Uterine smooth muscle cell (primary cell): Measurements from ENCODE around the gene PXK. TPM values are rescaled to one million over a fixed set of nuclear protein-coding genes. Genes with fewer than 3 reads are reported as not detected.

ENCODE experiments used
- total RNA-seq: library from RNA; depleted of rRNA; stranded (reverse); fragments of >200 nt; gene quantifications from 2 replicates; pipeline ENCODE4 v1.2.3, GENCODE V29; 2014

Gene PXK
- total RNA-seq: 45.3 and 69.1 TPM in 2 replicates

DNA sequence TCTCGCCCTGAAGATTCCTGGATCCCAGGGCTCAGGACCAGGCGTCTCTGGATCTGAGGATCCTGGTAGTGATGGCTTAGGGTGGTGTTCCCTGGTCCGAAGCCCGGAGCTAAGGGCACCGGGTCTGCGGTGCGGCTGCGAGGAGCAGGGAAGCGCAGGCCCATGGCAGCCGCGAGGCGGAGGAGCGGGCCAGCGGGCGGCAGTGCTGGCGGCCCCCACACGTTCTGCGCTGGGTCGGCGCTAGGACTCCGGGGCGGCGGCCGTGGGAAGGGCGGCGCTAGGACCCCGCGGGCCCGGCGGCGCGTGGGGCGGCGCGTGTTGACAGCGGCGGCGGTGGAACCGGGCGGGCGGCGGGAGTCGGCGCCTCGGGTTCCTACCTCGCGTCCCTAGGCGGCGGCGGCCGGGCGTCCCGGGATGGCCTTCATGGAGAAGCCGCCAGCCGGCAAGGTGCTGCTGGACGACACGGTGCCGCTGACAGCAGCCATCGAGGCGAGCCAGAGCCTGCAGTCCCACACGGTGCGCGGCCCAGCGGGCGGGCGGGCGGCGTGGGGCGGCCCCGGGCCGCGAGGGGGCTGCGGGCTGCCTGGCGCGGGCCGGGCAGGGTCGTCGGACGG lies at the start of gene PXK:
PXK (plus strand) TSS at position 318 of the 614 bp plus-strand sequence; CDS start at position 415, 97 bp downstream.

DNA sequence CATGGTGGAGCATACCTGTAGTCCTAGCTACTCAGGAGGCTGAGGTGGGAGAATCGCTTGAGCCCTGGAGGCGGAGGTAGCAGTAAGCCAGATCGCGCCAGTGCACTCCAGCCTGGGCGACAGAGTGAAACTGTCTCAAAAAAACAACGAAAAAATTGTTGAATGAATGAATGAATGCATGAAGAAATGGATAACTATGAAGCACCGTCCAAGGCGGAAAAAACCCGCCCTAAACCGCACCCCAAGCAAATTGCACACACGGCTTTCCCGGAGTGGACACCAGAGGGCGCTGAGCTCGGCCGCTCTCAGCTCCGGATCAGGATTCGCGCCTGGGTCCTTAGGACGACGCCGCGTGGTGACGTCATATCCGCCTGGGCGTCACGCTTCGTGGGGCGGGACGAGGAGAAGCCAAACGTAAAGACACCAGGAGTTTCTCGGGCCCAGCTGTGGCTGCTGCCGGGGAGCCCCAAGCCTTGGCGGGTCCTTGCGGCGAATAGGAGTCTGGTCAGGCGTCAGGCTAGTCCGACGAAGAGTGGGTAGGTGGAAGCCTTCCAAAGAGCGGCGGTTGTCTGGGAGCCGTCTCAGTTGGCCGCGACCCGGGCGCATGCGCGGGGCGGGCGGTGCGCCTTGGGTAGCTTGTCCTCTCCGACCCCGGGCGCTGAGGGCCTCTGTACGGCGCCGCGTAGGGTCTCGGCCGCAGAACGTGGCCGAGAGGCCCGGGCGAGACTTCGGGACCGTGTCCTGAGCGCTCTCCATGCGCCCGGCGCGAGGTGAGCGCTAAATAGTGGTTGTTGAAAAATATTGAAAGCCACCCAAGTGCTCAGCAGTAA lies 26.6 kb upstream of the PXK start, which contains the start of the genes HTD2 and RPP14:
HTD2 (plus strand) TSS at position 639 of the 830 bp plus-strand sequence. CDS start 11,094 bp downstream, outside the sequence.
RPP14 (plus strand) TSS at position 364 of the 830 bp plus-strand sequence. CDS start 4,085 bp downstream, outside the sequence.

DNA sequence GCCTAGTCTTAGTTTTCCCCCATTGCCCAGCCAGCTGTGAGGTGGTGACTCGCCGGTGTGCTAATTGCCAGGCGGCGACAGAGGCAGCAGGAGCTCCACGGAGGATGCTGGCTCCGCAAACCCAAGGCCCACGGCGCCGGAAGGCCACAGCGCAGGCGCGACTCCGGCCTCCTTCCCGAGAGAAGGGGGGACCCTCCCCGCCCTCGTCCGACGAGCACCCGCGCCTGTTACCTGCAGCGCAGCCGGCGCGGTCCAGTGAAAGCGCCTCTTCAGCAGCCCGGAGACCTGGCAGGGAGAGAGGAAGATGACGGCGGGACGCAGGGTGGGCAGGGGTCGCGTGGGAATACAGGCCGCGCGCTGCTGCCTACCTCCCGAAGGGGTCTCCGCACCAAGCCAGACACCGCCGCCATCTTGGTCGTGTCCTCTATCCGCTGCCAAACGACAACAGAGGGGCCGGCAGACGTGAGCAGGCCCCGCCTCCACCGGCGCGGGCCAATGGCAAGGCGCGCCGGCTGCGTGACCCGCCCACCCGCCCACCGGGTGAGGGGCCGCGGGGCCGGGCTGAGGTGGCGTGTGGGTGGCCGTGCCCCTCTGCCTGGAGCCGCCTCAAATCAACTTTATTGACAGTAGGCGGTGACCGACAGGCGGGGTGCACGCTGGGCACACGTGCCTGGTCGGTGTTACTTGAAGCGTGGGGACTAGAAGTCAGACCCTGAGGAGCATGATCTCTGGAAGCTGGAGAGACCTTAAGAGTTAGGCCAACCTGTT lies 100.9 kb downstream of the PXK start, which contains the start of gene PDHB:
PDHB (minus strand) TSS at position 433 of the 768 bp plus-strand sequence; CDS start at position 410, 23 bp downstream.

Other genes starting within 250 kb of the PXK start
- not detected in 2 replicates for gene DNASE1L3, start 121.9 kb upstream of the PXK start, total RNA-seq
- gene ABHD6, start 95.1 kb upstream of the PXK start, total RNA-seq: 7.6 and 11.4 TPM in 2 replicates
- 11.6 and 18.0 TPM in 2 replicates for gene RPP14, start 26.6 kb upstream of the PXK start, total RNA-seq
- 10.6 and 11.0 TPM in 2 replicates for gene HTD2, start 26.4 kb upstream of the PXK start, total RNA-seq
- 93.6 and 122 TPM in 2 replicates for gene PDHB, start 100.9 kb downstream of the PXK start, total RNA-seq
- 9.2 and 9.4 TPM in 2 replicates for gene KCTD6, start 159.2 kb downstream of the PXK start, total RNA-seq
- gene ACOX2, start 204.3 kb downstream of the PXK start, total RNA-seq: 7.7 and 10.2 TPM in 2 replicates
- gene FAM107A, start 244.5 kb downstream of the PXK start, total RNA-seq: under 0.01 TPM in 1 of 2 replicates, not detected in the other